BJ (cell line): Measurements from ENCODE around the gene NPIPB6. TPM values are rescaled to one million over a fixed set of nuclear protein-coding genes. Genes with fewer than 3 reads are reported as not detected.

ENCODE experiments used
- CTCF ChIA-PET: fragments of 350-600 bp; formaldehyde crosslinking; extraction: SDS; loops from one replicate; lab custom pipeline; 2021; ENCODE audit warnings: antibody characterized with exemption, inconsistent platforms; lab: Yijun Ruan, JAX
- POLR2A ChIA-PET: fragments of 300-600 bp; sonication (Branson Sonifier 250); formaldehyde crosslinking; extraction: SDS; loops from one replicate; lab custom pipeline; 2021; ENCODE audit warnings: antibody characterized with exemption; lab: Charles Lee
- DNase-seq: peaks from one replicate; pipeline ENCODE4 v3.0.0-alpha.2; 2011; ENCODE audit warnings: low read depth
- H3K27me3 ChIP-seq: 2 replicates; pipeline ENCODE4 v1.6.0; 2011; ENCODE audit warnings: low read length; ENCODE audit not compliant: control insufficient read depth, insufficient read depth
- H3K36me3 ChIP-seq: 2 replicates; pipeline ENCODE4 v1.5.1; 2011; ENCODE audit warnings: low read length; ENCODE audit not compliant: control insufficient read depth, insufficient read depth
- H3K4me3 ChIP-seq: 2 replicates; pipeline ENCODE4 v1.5.1; 2011; ENCODE audit warnings: low read depth, mild to moderate bottlenecking, control low read depth, low read length
- polyA plus RNA-seq: library from polyadenylated mRNA; depleted of rRNA; stranded (reverse); fragments of >200 nt; gene quantifications from 2 replicates; pipeline ENCODE4 v1.2.3, GENCODE V29; 2011
- TF ChIP-seq, protein P1 (sequence below): IDR thresholded peaks from 2 replicates; pipeline ENCODE4 v1.5.1; 2011; ENCODE audit warnings: low read depth, mild to moderate bottlenecking, control low read depth, inconsistent platforms, low read length, moderate library complexity; ENCODE audit not compliant: insufficient read depth

NPIPB6 gene
- polyA plus RNA-seq, 1 experiment: 0.15 TPM

- ChIA-PET CTCF (interaction anchor here (0.7 kb wide), 1 partner anchor 12 kb away, joined by 3 read pairs; no protein-coding TSS in a partner anchor), POLR2A (no interaction called here)
- DNase-seq: no peak
Measured at GRCh38 chr16:28309811-28310311, 53.4 kb downstream of the NPIPB6 start.

GRCh38 chr16:28308794-28309584, 54.3 kb downstream of the NPIPB6 start:
- no peak for DNase-seq
- H3K36me3 ChIP-seq: no peaks in the 10 kb centered on the region
- TF ChIP-seq, protein P1, sequence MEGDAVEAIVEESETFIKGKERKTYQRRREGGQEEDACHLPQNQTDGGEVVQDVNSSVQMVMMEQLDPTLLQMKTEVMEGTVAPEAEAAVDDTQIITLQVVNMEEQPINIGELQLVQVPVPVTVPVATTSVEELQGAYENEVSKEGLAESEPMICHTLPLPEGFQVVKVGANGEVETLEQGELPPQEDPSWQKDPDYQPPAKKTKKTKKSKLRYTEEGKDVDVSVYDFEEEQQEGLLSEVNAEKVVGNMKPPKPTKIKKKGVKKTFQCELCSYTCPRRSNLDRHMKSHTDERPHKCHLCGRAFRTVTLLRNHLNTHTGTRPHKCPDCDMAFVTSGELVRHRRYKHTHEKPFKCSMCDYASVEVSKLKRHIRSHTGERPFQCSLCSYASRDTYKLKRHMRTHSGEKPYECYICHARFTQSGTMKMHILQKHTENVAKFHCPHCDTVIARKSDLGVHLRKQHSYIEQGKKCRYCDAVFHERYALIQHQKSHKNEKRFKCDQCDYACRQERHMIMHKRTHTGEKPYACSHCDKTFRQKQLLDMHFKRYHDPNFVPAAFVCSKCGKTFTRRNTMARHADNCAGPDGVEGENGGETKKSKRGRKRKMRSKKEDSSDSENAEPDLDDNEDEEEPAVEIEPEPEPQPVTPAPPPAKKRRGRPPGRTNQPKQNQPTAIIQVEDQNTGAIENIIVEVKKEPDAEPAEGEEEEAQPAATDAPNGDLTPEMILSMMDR: no peak
- no peak overlapping the region for H3K4me3 ChIP-seq
- ChIA-PET CTCF (interaction anchor here (0.7 to 1.7 kb wide), 3 partner anchors 8 to 31 kb away, joined by 3 to 7 read pairs (median 4); no protein-coding TSS in a partner anchor), POLR2A (no interaction called here)
- no peaks in the 10 kb centered on the region for H3K27me3 ChIP-seq

More at GRCh38 chr16:28309811-28310311, 53.4 kb downstream of the NPIPB6 start:
- H3K4me3 ChIP-seq: no peak overlapping the region
- TF ChIP-seq, protein P1: no peak
- H3K27me3 ChIP-seq: no peaks in the 10 kb centered on the region
- H3K36me3 ChIP-seq: no peaks in the 10 kb centered on the region

GRCh38 chr16:28307936-28308335, 55.4 kb downstream of the NPIPB6 start:
- DNase-seq: no peak
- TF ChIP-seq, protein P1: no peak
- CTCF ChIA-PET: interaction anchor here (1.0 to 1.7 kb wide), 3 partner anchors 9 to 30 kb away, joined by 3 to 7 read pairs (median 4); no protein-coding TSS in a partner anchor
- Histone ChIP-seq H3K36me3 (no peaks in the 10 kb centered on the region), H3K4me3 (no peak overlapping the region), H3K27me3 (peaks cover 1% of the 10 kb centered on the region; the same call in 1 of the 2 replicates)
- POLR2A ChIA-PET: no interaction called here

GRCh38 chr16:28304214-28304613, 59.1 kb downstream of the NPIPB6 start:
- peaks cover 6% of the 10 kb centered on the region for H3K27me3 ChIP-seq
- CTCF ChIA-PET: interaction anchor here (2.2 kb wide), 1 partner anchor 17 kb away, joined by 6 read pairs; no protein-coding TSS in a partner anchor
- no peaks in the 10 kb centered on the region for H3K36me3 ChIP-seq
- POLR2A ChIA-PET: no interaction called here
- DNase-seq: no peak
- TF ChIP-seq, protein P1: no peak
- H3K4me3 ChIP-seq: no peak overlapping the region

DNA sequence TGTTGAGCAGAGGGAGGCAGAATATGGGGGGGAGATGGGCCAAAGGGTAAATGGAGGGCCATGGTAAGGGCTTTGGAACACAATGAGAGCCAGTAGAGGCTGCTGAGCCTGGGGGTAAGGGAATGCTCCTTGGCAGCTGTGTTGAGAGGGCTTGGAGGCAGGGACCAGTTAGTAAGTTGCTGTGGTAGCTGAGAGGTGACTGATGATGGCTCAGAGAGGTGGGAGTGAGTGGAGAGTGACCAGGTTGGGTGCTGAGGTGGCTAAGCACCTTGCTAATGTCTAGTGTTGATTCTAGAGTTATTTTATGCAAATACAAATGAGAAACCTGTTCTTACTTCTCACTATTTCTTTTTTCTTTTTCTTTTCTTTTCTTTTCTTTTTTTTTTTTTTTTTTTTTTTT, 60.2 kb downstream of the NPIPB6 start:
- TF ChIP-seq, protein P1: no peak
- ChIA-PET CTCF (interaction anchor here (2.2 kb wide), 1 partner anchor 14 kb away, joined by 9 read pairs; no protein-coding TSS in a partner anchor), POLR2A (no interaction called here)
- peaks cover 7% of the 10 kb centered on the region for H3K27me3 ChIP-seq
- H3K4me3 ChIP-seq: no peak overlapping the region
- no peak for DNase-seq
- no peaks in the 10 kb centered on the region for H3K36me3 ChIP-seq
